Cardiac fibroblast (primary cell): ENCODE results near the gene HOXA2.

Experiments
- DNase-seq, 2 donors: peaks; one replicate each; pipeline versions ENCODE4 v3.0.0 to v3.0.0-alpha.2; 2010; ENCODE audit warnings: low read depth in 2 of 2
- H3K4me3 ChIP-seq, 2 donors: replicated peaks in 1 of 2; 1 replicate in 1 of 2; 2 replicates in 1 of 2; pipeline ENCODE4 v1.5.1; 2011; ENCODE audit warnings: low read depth in 2 of 2, low read length in 2 of 2, mild to moderate bottlenecking in 2 of 2, moderate library complexity in 1 of 2
- CTCF ChIP-seq: IDR thresholded peaks from one replicate; pipeline ENCODE4 v1.5.1; 2011; ENCODE audit warnings: low read depth, mild to moderate bottlenecking, low read length, inconsistent platforms

The HOXA2 gene

GRCh38 chr7:27140126-27140857 lies 37.8 kb upstream of the HOXA2 start:
- no peak for DNase-seq
- TF ChIP-seq CTCF, result no peak
- no peak overlapping the region for H3K4me3 ChIP-seq

GRCh38 chr7:27139334-27140125 lies 37.0 kb upstream of the HOXA2 start:
- no peak overlapping the region for H3K4me3 ChIP-seq
- no peak for DNase-seq
- no peak for TF ChIP-seq CTCF

- no peak overlapping the region for H3K4me3 ChIP-seq
- no peak for DNase-seq
- TF ChIP-seq CTCF, result no peak
These were observed 36.5 kb upstream of the HOXA2 start for GRCh38 chr7:27138985-27139333.

GRCh38 chr7:27138472-27138871 lies 36.0 kb upstream of the HOXA2 start:
- H3K4me3 ChIP-seq, result no peak overlapping the region
- DNase-seq, result no peak
- no peak for TF ChIP-seq CTCF

GRCh38 chr7:27137640-27138315 lies 35.3 kb upstream of the HOXA2 start:
- no peak for DNase-seq
- no peak for TF ChIP-seq CTCF
- no peak overlapping the region for H3K4me3 ChIP-seq

- no peak for TF ChIP-seq CTCF
- H3K4me3 ChIP-seq, result no peak overlapping the region
- peak; percentile 52 to 64 for DNase-seq
These were observed 31.9 kb upstream of the HOXA2 start for GRCh38 chr7:27134392-27134791.
